GM12801 (cell line): ENCODE results near the gene SCFD2.

Source experiments
- CTCF ChIP-seq: IDR thresholded peaks from one replicate; pipeline ENCODE4 v1.5.1; 2011; ENCODE audit warnings: control low read depth; ENCODE audit not compliant: insufficient read length; ENCODE audit errors: extremely low read depth

Gene SCFD2

GRCh38 chr4:53307210-53307609 lies 58.7 kb downstream of the SCFD2 start:
- TF ChIP-seq CTCF = no peak

DNA sequence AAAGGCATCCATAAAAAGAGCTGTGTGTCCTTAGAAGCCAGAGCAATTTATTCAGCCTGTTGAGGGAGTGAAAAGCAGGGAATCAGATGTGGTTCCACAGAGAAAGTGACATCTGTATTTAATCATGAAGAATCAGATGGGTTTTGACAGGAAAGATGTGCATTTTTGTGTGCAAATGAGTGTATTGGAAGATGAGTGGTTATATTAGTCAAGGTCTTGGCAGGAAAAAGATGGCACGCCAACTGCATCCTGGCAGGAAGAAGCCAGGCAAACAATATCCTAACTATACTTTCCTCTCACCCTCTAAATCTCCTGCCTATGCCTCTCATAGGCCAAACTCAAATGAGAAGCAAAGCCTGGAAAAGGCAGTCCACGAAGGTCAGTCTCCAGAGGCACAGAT lies 59.1 kb downstream of the SCFD2 start:
- no peak for TF ChIP-seq CTCF

DNA sequence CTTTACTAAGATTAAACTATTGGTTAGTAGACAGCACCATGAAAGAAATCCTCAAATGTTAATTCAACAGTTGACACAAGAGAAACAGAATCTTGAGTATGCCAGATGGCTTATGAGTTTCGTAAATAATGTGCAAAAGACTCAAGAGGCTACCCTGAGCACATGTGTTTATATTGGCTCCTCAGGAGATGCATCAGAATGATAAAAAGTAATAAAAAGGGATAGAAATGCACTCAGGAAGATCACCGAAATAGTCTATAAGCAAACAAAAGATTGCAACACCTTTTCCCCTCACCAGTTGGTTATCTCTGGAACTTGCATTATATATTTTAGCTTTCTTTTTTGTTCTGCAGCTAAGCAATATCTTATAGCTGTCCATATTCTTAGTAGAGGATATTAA lies 84.4 kb downstream of the SCFD2 start:
- no peak for TF ChIP-seq CTCF

DNA sequence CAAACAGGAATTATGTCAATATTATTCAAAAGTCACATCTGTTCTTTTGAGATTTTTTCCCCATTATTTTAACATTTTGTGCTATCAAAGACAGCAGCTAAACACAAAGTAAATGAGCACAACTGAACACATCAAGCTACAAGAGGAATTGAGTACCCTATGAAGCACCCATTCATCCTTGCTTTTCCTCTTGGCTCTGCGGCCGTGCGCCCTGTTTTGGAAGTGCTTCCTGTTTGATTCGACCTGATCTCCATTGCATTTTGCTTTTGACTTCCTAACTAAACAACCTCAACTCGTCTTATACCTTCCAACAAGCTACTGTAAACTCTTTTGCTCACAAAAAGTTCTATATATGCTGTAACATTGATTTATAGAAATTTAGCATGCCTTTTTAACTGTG lies 85.0 kb downstream of the SCFD2 start:
- no peak for TF ChIP-seq CTCF

DNA sequence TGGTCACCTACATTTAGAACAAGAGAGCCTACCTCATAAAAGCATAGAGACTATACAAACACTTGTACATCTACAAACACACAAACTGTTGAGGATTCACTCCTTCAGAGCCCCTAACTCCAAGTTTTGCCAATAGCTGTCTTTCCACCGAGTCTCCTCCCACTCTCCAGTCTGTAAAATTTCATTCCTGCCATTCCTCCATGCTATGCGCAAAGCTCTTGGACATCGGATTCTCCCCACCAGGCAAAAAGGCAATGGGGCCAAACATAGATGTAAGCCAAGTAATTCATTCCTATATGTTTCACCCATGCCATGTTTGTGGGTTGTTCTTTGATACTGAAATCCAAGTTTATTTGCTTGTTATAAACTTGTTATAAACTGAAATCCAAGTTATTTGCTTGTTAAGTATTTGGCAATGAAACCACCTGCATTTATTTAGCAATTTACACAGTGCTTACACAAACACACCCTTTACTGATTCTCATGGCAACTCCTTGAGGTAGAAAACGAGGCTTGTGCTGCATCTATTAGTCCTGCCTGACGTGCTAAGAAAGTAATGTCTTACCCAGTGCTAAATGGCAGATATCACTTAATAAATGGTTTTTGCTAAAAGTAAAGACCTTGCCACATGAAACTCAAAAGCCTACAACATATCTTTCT lies 91.1 kb downstream of the SCFD2 start:
- TF ChIP-seq CTCF = no peak

DNA sequence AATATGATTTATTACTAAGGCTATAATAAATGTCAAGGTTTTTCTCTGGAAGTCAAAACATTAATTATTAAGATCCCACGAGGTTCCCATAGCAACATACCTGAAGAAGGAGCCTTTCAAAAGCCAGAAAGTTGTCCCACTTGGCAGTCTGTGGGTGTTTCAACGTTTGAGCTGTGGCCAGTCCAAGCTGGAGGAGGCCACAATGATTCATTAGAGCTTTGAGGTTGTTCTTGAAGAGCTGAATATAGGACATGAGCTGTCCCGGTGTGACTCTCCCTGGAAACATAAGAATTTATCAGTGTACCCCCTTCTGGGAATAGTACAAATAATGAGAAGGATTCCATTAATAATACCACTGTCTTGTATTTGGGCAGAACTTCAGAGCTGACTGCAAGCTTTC lies 92.1 kb downstream of the SCFD2 start:
- TF ChIP-seq CTCF = no peak

GRCh38 chr4:53267026-53267425 lies 98.8 kb downstream of the SCFD2 start:
- no peak for TF ChIP-seq CTCF

GRCh38 chr4:53240573-53240972 lies 125.3 kb downstream of the SCFD2 start:
- TF ChIP-seq CTCF = no peak
